GM23338 (cell line): ENCODE data around the gene NDST4.

Source experiments
- CREB1 ChIP-seq: fragments of 250-450 bp; sonication (Bioruptor Pico); IDR thresholded peaks from 2 replicates; pipeline ENCODE4 v1.5.0; 2020; ENCODE audit warnings: low read depth, mild to moderate bottlenecking, moderate library complexity
- EZH2 ChIP-seq: fragments of 200-600 bp; sonication (generic); IDR thresholded peaks from one replicate; pipeline ENCODE4 v1.8.0; 2017; ENCODE audit warnings: antibody characterized with exemption, mild to moderate bottlenecking, low read depth; ENCODE audit not compliant: unreplicated experiment
- POLR2AphosphoS5 ChIP-seq: IDR thresholded peaks from 2 replicates; pipeline ENCODE4 v1.6.1; 2016; ENCODE audit warnings: antibody characterized with exemption, low read depth
- STAT1 ChIP-seq: IDR thresholded peaks from one replicate; pipeline ENCODE4 v1.6.1; 2016; ENCODE audit warnings: antibody characterized with exemption; ENCODE audit not compliant: unreplicated experiment
- TF ChIP-seq, protein P1 (sequence below): IDR thresholded peaks from one replicate; pipeline ENCODE4 v1.6.1; 2018; ENCODE audit warnings: antibody characterized with exemption; ENCODE audit not compliant: unreplicated experiment
- TF ChIP-seq, protein P2 (sequence below), 2 experiments: fragments of 200-600 bp in 1 of 2; sonication (generic) in 1 of 2; conservative IDR thresholded peaks; 2 replicates each; pipeline versions ENCODE4 v1.5.1 to v1.6.1; 2016 to 2017; ENCODE audit warnings: antibody characterized with exemption in 2 of 2, low read depth in 2 of 2, mild to moderate bottlenecking in 2 of 2, moderate library complexity in 1 of 2
- TF ChIP-seq, protein P3 (sequence below): IDR thresholded peaks from 2 replicates; pipeline ENCODE4 v1.6.1; 2016; ENCODE audit warnings: antibody characterized with exemption
- TF ChIP-seq, protein P4 (sequence below): fragments of 250-450 bp; sonication (Bioruptor Pico); IDR thresholded peaks from 2 replicates; pipeline ENCODE4 v1.5.0; 2020; ENCODE audit warnings: mild to moderate bottlenecking, moderate library complexity

DNA sequence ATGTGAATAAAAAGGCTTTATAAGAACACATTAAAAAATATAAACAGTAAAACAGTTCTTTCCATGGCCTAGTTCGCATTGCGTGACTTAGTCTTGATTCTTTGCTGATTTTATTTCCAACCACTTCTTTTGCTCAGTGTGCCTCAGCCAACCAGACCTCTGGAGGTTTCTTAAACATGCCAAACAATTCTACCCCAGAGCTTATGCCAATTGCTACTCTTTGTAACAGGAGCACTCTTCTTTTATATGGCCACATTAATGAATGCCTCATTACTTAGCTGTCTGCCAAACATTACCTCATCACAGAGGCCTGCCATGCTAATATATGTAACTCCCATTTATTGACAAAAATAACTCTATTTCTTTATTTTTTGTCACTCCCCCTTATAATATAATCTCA lies 202.3 kb downstream of the NDST4 start:
- TF ChIP-seq EZH2: no peak
- TF ChIP-seq, protein P1, sequence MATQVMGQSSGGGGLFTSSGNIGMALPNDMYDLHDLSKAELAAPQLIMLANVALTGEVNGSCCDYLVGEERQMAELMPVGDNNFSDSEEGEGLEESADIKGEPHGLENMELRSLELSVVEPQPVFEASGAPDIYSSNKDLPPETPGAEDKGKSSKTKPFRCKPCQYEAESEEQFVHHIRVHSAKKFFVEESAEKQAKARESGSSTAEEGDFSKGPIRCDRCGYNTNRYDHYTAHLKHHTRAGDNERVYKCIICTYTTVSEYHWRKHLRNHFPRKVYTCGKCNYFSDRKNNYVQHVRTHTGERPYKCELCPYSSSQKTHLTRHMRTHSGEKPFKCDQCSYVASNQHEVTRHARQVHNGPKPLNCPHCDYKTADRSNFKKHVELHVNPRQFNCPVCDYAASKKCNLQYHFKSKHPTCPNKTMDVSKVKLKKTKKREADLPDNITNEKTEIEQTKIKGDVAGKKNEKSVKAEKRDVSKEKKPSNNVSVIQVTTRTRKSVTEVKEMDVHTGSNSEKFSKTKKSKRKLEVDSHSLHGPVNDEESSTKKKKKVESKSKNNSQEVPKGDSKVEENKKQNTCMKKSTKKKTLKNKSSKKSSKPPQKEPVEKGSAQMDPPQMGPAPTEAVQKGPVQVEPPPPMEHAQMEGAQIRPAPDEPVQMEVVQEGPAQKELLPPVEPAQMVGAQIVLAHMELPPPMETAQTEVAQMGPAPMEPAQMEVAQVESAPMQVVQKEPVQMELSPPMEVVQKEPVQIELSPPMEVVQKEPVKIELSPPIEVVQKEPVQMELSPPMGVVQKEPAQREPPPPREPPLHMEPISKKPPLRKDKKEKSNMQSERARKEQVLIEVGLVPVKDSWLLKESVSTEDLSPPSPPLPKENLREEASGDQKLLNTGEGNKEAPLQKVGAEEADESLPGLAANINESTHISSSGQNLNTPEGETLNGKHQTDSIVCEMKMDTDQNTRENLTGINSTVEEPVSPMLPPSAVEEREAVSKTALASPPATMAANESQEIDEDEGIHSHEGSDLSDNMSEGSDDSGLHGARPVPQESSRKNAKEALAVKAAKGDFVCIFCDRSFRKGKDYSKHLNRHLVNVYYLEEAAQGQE: no peak
- TF ChIP-seq POLR2AphosphoS5: no peak
- TF ChIP-seq, protein P2, sequence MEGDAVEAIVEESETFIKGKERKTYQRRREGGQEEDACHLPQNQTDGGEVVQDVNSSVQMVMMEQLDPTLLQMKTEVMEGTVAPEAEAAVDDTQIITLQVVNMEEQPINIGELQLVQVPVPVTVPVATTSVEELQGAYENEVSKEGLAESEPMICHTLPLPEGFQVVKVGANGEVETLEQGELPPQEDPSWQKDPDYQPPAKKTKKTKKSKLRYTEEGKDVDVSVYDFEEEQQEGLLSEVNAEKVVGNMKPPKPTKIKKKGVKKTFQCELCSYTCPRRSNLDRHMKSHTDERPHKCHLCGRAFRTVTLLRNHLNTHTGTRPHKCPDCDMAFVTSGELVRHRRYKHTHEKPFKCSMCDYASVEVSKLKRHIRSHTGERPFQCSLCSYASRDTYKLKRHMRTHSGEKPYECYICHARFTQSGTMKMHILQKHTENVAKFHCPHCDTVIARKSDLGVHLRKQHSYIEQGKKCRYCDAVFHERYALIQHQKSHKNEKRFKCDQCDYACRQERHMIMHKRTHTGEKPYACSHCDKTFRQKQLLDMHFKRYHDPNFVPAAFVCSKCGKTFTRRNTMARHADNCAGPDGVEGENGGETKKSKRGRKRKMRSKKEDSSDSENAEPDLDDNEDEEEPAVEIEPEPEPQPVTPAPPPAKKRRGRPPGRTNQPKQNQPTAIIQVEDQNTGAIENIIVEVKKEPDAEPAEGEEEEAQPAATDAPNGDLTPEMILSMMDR (conservative IDR thresholded peaks at IDR 0.05; ENCODE audit: low read depth in 2 of 2): no peak
- TF ChIP-seq, protein P3, sequence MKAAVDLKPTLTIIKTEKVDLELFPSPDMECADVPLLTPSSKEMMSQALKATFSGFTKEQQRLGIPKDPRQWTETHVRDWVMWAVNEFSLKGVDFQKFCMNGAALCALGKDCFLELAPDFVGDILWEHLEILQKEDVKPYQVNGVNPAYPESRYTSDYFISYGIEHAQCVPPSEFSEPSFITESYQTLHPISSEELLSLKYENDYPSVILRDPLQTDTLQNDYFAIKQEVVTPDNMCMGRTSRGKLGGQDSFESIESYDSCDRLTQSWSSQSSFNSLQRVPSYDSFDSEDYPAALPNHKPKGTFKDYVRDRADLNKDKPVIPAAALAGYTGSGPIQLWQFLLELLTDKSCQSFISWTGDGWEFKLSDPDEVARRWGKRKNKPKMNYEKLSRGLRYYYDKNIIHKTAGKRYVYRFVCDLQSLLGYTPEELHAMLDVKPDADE: no peak
- no peak for TF ChIP-seq CREB1 (CRISPR knock-in tag)
- no peak for TF ChIP-seq STAT1
- TF ChIP-seq, protein P4, sequence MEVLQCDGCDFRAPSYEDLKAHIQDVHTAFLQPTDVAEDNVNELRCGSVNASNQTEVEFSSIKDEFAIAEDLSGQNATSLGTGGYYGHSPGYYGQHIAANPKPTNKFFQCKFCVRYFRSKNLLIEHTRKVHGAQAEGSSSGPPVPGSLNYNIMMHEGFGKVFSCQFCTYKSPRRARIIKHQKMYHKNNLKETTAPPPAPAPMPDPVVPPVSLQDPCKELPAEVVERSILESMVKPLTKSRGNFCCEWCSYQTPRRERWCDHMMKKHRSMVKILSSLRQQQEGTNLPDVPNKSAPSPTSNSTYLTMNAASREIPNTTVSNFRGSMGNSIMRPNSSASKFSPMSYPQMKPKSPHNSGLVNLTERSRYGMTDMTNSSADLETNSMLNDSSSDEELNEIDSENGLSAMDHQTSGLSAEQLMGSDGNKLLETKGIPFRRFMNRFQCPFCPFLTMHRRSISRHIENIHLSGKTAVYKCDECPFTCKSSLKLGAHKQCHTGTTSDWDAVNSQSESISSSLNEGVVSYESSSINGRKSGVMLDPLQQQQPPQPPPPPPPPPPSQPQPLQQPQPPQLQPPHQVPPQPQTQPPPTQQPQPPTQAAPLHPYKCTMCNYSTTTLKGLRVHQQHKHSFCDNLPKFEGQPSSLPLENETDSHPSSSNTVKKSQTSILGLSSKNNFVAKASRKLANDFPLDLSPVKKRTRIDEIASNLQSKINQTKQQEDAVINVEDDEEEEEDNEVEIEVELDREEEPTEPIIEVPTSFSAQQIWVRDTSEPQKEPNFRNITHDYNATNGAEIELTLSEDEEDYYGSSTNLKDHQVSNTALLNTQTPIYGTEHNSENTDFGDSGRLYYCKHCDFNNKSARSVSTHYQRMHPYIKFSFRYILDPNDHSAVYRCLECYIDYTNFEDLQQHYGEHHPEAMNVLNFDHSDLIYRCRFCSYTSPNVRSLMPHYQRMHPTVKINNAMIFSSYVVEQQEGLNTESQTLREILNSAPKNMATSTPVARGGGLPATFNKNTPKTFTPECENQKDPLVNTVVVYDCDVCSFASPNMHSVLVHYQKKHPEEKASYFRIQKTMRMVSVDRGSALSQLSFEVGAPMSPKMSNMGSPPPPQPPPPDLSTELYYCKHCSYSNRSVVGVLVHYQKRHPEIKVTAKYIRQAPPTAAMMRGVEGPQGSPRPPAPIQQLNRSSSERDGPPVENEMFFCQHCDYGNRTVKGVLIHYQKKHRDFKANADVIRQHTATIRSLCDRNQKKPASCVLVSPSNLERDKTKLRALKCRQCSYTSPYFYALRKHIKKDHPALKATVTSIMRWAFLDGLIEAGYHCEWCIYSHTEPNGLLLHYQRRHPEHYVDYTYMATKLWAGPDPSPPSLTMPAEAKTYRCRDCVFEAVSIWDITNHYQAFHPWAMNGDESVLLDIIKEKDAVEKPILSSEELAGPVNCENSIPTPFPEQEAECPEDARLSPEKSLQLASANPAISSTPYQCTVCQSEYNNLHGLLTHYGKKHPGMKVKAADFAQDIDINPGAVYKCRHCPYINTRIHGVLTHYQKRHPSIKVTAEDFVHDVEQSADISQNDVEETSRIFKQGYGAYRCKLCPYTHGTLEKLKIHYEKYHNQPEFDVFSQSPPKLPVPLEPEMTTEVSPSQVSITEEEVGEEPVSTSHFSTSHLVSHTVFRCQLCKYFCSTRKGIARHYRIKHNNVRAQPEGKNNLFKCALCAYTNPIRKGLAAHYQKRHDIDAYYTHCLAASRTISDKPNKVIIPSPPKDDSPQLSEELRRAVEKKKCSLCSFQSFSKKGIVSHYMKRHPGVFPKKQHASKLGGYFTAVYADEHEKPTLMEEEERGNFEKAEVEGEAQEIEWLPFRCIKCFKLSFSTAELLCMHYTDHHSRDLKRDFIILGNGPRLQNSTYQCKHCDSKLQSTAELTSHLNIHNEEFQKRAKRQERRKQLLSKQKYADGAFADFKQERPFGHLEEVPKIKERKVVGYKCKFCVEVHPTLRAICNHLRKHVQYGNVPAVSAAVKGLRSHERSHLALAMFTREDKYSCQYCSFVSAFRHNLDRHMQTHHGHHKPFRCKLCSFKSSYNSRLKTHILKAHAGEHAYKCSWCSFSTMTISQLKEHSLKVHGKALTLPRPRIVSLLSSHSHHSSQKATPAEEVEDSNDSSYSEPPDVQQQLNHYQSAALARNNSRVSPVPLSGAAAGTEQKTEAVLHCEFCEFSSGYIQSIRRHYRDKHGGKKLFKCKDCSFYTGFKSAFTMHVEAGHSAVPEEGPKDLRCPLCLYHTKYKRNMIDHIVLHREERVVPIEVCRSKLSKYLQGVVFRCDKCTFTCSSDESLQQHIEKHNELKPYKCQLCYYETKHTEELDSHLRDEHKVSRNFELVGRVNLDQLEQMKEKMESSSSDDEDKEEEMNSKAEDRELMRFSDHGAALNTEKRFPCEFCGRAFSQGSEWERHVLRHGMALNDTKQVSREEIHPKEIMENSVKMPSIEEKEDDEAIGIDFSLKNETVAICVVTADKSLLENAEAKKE: no peak
